Cardiac muscle cell (in vitro differentiated cells and primary cell): Measurements from ENCODE around the gene TNFRSF6B. TPM values are rescaled to one million over a fixed set of nuclear protein-coding genes. Genes with fewer than 3 reads are reported as not detected.

Experiments
- DNase-seq, 2 donors: peaks; one replicate each; pipeline versions ENCODE4 v3.0.0 to v3.0.0-alpha.2; 2010 to 2017; ENCODE audit warnings: low read depth in 1 of 2, low spot score in 1 of 2
- H3K27ac ChIP-seq: fragments of 200-600 bp; sonication (generic); 2 replicates; pipeline ENCODE4 v1.5.1; 2016
- H3K27me3 ChIP-seq: fragments of 200-600 bp; sonication (generic); 2 replicates; pipeline ENCODE4 v1.6.0; 2016; ENCODE audit warnings: control low read depth
- H3K36me3 ChIP-seq: fragments of 200-600 bp; sonication (generic); 2 replicates; pipeline ENCODE4 v1.5.1; 2016; ENCODE audit warnings: control low read depth
- H3K4me1 ChIP-seq: fragments of 200-600 bp; sonication (generic); 2 replicates; pipeline ENCODE4 v1.8.1; 2017; ENCODE audit warnings: low read depth, mild to moderate bottlenecking, mixed run types
- H3K4me3 ChIP-seq: fragments of 200-600 bp; sonication (generic); 2 replicates; pipeline ENCODE4 v1.5.1; 2016; ENCODE audit warnings: mild to moderate bottlenecking
- H3K9me3 ChIP-seq: fragments of 200-600 bp; sonication (generic); 2 replicates; pipeline ENCODE4 v1.5.1; 2017; ENCODE audit warnings: low read depth, mild to moderate bottlenecking, control low read depth
- polyA plus RNA-seq: library from polyadenylated mRNA; unstranded; fragments of >200 nt; fragmentation: Nextera tagmentation; extraction: Ambion mirVana; gene quantifications from 2 replicates; pipeline ENCODE4 v1.2.1, GENCODE V29; 2016
- total RNA-seq: library from RNA; depleted of rRNA; stranded (reverse); fragments of >200 nt; gene quantifications from 2 replicates; pipeline ENCODE4 v1.2.3, GENCODE V29; 2016
- TF ChIP-seq, protein P1 (sequence below): IDR thresholded peaks from 2 replicates; pipeline ENCODE4 v1.5.1; 2012; ENCODE audit warnings: low read depth, mild to moderate bottlenecking, low read length

TNFRSF6B gene
- total and polyA plus RNA-seq, 2 experiments from 2014 or later: 4.9 to 10.3 TPM

DNA sequence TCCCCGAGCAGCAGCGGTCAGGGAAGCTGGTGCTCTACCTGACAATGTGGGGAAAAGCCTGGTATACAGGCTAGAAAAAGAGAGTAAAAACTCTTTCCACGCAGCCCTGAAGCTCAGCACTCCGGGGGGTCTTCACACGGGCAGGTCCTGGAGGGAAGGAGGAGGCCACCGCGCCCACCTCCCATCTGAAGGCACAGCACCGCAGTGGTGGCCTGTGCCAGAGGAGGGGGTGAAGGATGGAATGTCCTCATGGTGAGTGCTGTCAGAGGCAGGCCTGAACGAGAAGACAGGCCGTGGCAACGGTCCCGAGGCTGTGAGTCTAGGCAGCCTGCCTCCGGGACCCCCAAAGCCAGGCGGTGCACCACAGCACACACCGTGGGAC is 49.0 kb downstream of the TNFRSF6B start:
- Histone ChIP-seq H3K27me3 (no peaks in the 10 kb centered on the region), H3K4me3 (no peak overlapping the region), H3K36me3 (peaks cover 30% of the 10 kb centered on the region), H3K4me1 (peaks cover 13% of the 10 kb centered on the region), H3K9me3 (no peaks in the 10 kb centered on the region), H3K27ac (peak overlapping the region; percentile 43)
- DNase-seq: no peak
- TF ChIP-seq, protein P1, sequence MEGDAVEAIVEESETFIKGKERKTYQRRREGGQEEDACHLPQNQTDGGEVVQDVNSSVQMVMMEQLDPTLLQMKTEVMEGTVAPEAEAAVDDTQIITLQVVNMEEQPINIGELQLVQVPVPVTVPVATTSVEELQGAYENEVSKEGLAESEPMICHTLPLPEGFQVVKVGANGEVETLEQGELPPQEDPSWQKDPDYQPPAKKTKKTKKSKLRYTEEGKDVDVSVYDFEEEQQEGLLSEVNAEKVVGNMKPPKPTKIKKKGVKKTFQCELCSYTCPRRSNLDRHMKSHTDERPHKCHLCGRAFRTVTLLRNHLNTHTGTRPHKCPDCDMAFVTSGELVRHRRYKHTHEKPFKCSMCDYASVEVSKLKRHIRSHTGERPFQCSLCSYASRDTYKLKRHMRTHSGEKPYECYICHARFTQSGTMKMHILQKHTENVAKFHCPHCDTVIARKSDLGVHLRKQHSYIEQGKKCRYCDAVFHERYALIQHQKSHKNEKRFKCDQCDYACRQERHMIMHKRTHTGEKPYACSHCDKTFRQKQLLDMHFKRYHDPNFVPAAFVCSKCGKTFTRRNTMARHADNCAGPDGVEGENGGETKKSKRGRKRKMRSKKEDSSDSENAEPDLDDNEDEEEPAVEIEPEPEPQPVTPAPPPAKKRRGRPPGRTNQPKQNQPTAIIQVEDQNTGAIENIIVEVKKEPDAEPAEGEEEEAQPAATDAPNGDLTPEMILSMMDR: no peak

GRCh38 chr20:63745961-63746731 is 49.7 kb downstream of the TNFRSF6B start:
- Histone ChIP-seq H3K4me1 (peaks cover 12% of the 10 kb centered on the region), H3K27me3 (no peaks in the 10 kb centered on the region), H3K36me3 (peaks cover 35% of the 10 kb centered on the region), H3K9me3 (no peaks in the 10 kb centered on the region), H3K4me3 (no peak overlapping the region), H3K27ac (no peak overlapping the region)
- no peak for DNase-seq
- TF ChIP-seq, protein P1: no peak

DNA sequence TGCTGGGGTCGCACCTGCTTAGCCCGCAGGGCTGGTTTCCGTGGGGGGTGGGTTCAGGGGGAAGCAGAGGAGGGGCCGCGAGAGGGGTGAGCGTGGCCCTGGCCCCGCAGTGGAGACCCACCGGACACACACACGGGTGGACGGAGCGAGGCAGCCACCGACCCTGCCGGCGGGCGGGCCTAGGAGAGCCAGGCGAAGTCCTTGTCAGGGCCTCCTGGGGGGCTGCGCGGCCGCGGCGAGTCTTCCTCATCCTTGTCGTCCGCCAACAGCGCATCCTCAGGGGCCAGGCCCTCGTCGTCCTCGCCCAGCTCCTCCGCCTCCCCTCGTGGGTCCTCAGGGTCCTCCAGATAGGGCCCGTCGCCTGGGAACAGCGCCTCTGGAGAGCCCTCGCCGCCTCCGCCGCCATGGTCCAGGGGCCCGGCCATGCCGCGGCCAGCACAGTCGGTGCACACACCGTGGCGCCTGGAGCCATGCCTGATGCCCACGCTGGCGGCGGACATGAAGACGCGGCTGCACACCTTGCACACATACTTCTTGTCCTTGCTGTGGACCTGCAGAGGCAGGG is 50.4 kb downstream of the TNFRSF6B start:
- Histone ChIP-seq H3K4me3 (no peak overlapping the region), H3K27ac (no peak overlapping the region), H3K4me1 (peaks cover 6% of the 10 kb centered on the region), H3K27me3 (no peaks in the 10 kb centered on the region), H3K36me3 (peaks cover 35% of the 10 kb centered on the region), H3K9me3 (no peaks in the 10 kb centered on the region)
- DNase-seq: no peak
- TF ChIP-seq, protein P1: no peak

- no peak for DNase-seq
- peaks cover 33% of the 10 kb centered on the region for H3K36me3 ChIP-seq
These were observed 51.2 kb downstream of the TNFRSF6B start for GRCh38 chr20:63747622-63748069.

More at GRCh38 chr20:63747622-63748069, 51.2 kb downstream of the TNFRSF6B start:
- no peaks in the 10 kb centered on the region for H3K27me3 ChIP-seq
- TF ChIP-seq, protein P1: no peak
- H3K9me3 ChIP-seq: no peaks in the 10 kb centered on the region
- peaks cover 6% of the 10 kb centered on the region for H3K4me1 ChIP-seq
- H3K27ac ChIP-seq: peak overlapping the region; percentile 68
- no peak overlapping the region for H3K4me3 ChIP-seq

Other genes starting within 250 kb of the TNFRSF6B start
- 13.7 and 18.0 TPM in 2 replicates for gene KCNQ2, start 224.0 kb upstream of the TNFRSF6B start, total RNA-seq
- 17.3 and 18.6 TPM in 2 replicates for gene KCNQ2, start 224.0 kb upstream of the TNFRSF6B start, polyA plus RNA-seq
- gene EEF1A2, start 197.6 kb upstream of the TNFRSF6B start, total RNA-seq: 1,016 and 1,067 TPM in 2 replicates
- 309 and 337 TPM in 2 replicates for gene EEF1A2, start 197.6 kb upstream of the TNFRSF6B start, polyA plus RNA-seq
- gene PPDPF, start 175.9 kb upstream of the TNFRSF6B start, total RNA-seq: 248 and 265 TPM in 2 replicates
- 368 and 463 TPM in 2 replicates for gene PPDPF, start 175.9 kb upstream of the TNFRSF6B start, polyA plus RNA-seq
- gene PTK6, start 159.3 kb upstream of the TNFRSF6B start, total RNA-seq: not detected in 2 replicates
- 0.30 and 0.38 TPM in 2 replicates for gene PTK6, start 159.3 kb upstream of the TNFRSF6B start, polyA plus RNA-seq
- gene SRMS, start 148.9 kb upstream of the TNFRSF6B start, total RNA-seq: not detected in 2 replicates
- not detected in 2 replicates for gene SRMS, start 148.9 kb upstream of the TNFRSF6B start, polyA plus RNA-seq
- 3.4 and 3.7 TPM in 2 replicates for gene FNDC11, start 142.5 kb upstream of the TNFRSF6B start, total RNA-seq
- 0.09 and 2.9 TPM in 2 replicates for gene FNDC11, start 142.5 kb upstream of the TNFRSF6B start, polyA plus RNA-seq
- 8.7 and 14.3 TPM in 2 replicates for gene HELZ2, start 122.4 kb upstream of the TNFRSF6B start, total RNA-seq
- 1.4 and 1.7 TPM in 2 replicates for gene HELZ2, start 122.4 kb upstream of the TNFRSF6B start, polyA plus RNA-seq
- gene GMEB2, start 69.6 kb upstream of the TNFRSF6B start, total RNA-seq: 10.9 and 15.4 TPM in 2 replicates
- gene GMEB2, start 69.6 kb upstream of the TNFRSF6B start, polyA plus RNA-seq: 10.8 and 11.4 TPM in 2 replicates
- gene STMN3, start 43.2 kb upstream of the TNFRSF6B start, total RNA-seq: 6.6 and 18.4 TPM in 2 replicates
- 5.7 and 9.9 TPM in 2 replicates for gene STMN3, start 43.2 kb upstream of the TNFRSF6B start, polyA plus RNA-seq
- gene RTEL1, start 38.3 kb upstream of the TNFRSF6B start, total RNA-seq: 14.9 TPM in 2 replicates
- gene RTEL1, start 38.3 kb upstream of the TNFRSF6B start, polyA plus RNA-seq: 14.8 and 15.8 TPM in 2 replicates
- 46.1 and 61.3 TPM in 2 replicates for gene ARFRP1, start 11.3 kb downstream of the TNFRSF6B start, total RNA-seq
- 75.0 and 85.1 TPM in 2 replicates for gene ARFRP1, start 11.3 kb downstream of the TNFRSF6B start, polyA plus RNA-seq
- gene ZGPAT, start 11.4 kb downstream of the TNFRSF6B start, total RNA-seq: 36.3 and 48.8 TPM in 2 replicates
- gene ZGPAT, start 11.4 kb downstream of the TNFRSF6B start, polyA plus RNA-seq: 30.0 and 37.5 TPM in 2 replicates
- gene LIME1, start 40.0 kb downstream of the TNFRSF6B start, total RNA-seq: 10.1 and 19.2 TPM in 2 replicates
- 7.0 and 17.4 TPM in 2 replicates for gene LIME1, start 40.0 kb downstream of the TNFRSF6B start, polyA plus RNA-seq
- gene SLC2A4RG, start 43.1 kb downstream of the TNFRSF6B start, total RNA-seq: 79.2 and 177 TPM in 2 replicates
- gene SLC2A4RG, start 43.1 kb downstream of the TNFRSF6B start, polyA plus RNA-seq: 46.6 and 58.0 TPM in 2 replicates
- 43.1 and 53.4 TPM in 2 replicates for gene ZBTB46, start 134.6 kb downstream of the TNFRSF6B start, total RNA-seq
- gene ZBTB46, start 134.6 kb downstream of the TNFRSF6B start, polyA plus RNA-seq: 24.1 and 24.5 TPM in 2 replicates
- not detected in 2 replicates for gene ABHD16B, start 164.8 kb downstream of the TNFRSF6B start, total RNA-seq
- 3.4 and 4.6 TPM in 2 replicates for gene ABHD16B, start 164.8 kb downstream of the TNFRSF6B start, polyA plus RNA-seq
- 103 and 105 TPM in 2 replicates for gene TPD52L2, start 168.6 kb downstream of the TNFRSF6B start, total RNA-seq
- gene TPD52L2, start 168.6 kb downstream of the TNFRSF6B start, polyA plus RNA-seq: 114 and 121 TPM in 2 replicates
- gene DNAJC5, start 198.5 kb downstream of the TNFRSF6B start, total RNA-seq: 37.7 and 45.4 TPM in 2 replicates
- 9.4 and 10.2 TPM in 2 replicates for gene DNAJC5, start 198.5 kb downstream of the TNFRSF6B start, polyA plus RNA-seq